ENCODE data around the gene CHD9NB.

The CHD9NB gene

DNA sequence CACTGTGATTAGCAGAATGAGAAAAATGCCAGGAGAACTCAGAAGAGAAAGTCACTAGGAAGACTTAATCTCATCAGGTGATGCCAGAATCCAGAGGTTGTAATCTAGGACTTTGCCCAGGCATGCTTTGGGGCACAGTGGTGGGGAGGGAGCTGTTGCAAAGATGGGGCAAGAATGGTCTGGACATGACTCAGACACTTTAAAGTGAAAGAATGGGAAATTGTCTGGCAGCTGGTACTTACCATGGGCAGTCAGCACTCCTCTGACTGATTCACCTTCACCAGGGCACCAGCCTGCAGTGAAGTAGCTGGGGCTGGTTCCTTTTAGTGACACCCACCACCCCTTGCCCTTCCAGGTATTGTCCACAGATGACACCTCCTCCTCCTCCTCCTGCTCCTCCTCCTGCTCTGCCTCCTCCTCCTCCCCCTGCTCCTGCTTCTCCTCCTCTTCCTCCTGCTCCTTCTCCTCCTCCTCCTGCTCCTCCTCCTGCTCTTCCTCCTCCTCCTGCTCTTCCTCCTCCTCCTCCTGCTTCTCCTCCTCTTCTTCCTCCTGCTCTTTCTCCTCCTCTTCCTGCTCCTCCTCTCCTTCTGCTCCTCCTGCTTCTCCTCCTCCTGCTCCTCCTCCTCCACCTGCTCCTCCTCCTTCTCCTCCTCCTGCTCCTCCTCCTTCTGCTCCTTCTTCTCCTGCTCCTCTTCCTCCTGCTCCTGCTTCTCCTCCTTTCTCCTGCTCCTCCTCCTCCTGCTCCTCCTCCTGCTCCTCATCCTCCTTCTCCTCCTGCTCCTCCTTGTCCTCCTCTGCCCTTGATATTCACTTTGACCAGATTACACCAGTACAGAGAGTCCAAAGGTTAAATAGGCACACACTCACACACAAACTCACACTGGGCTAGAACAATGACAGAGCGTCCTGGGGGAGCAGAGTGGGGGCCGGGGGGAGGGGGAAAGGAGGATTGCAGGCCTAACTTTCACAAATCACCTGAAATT lies at the start of gene CHD9NB:
TSS of gene CHD9NB (minus strand) at position 379 of the 983 bp plus-strand sequence. CDS start 8,739 bp downstream, outside the sequence.
- peak within 1 kb of the TSS; percentile 10 for H3K4me3 ChIP-seq (ENCODE audit: low read depth, low read length)
- peak; percentile 69 for DNase-seq (ENCODE audit: low read depth)

DNA sequence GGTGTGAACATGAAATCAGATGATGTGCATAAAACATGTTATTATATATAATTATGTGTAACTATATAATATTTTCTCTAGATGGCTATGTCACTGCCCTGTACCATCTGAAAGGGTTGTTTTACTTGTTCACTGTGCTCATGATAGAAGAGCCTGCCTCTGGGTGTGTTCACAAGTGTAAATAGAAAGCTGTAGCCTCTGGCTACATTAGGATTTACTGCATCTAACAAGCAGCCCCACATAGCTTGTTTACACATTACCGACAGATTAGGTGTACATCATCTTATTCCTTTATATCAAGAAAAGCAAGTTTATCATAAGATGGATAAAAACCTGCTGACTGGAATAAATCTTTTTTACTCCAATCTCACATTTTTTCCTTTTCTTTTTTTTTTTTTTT lies 48.2 kb upstream of the CHD9NB start:
- DNase-seq (ENCODE audit: low read depth) = no peak

DNA sequence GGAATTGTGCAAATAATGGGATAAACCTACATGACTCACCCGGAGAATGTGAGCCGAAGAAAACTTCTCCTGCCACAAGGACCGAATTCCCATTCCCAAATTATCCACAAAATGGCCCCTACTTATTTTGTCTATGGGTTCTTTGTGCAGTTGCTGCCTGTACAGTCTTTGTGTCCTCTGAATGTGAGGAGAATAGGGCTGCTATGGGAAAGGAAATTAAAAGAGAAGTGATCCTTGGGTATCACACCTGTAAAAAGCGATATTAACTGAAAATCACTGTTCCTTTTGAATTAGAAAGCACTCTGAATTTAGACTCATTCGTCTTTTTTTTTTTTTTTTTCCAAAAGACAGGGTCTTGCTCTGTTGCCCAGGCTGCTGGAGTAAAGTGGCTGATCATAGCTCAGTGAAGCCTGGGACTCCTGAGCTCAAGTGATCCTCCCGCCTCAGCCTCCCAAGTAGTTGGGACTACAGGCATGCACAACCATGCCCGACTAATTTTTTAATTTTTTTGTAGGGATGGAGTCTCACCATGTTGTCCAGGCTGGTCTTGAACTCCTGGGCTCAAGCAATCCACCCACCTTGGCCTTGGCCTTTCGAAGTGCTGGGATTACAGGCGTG lies 47.5 kb upstream of the CHD9NB start:
- H3K4me3 ChIP-seq (ENCODE audit: low read depth, low read length) = peak overlapping the region; percentile 47
- no peak for DNase-seq (ENCODE audit: low read depth)

More for the DNA sequence above, 48.2 kb upstream of the CHD9NB start:
- H3K4me3 ChIP-seq (ENCODE audit: low read depth, low read length) = no peak overlapping the region

DNA sequence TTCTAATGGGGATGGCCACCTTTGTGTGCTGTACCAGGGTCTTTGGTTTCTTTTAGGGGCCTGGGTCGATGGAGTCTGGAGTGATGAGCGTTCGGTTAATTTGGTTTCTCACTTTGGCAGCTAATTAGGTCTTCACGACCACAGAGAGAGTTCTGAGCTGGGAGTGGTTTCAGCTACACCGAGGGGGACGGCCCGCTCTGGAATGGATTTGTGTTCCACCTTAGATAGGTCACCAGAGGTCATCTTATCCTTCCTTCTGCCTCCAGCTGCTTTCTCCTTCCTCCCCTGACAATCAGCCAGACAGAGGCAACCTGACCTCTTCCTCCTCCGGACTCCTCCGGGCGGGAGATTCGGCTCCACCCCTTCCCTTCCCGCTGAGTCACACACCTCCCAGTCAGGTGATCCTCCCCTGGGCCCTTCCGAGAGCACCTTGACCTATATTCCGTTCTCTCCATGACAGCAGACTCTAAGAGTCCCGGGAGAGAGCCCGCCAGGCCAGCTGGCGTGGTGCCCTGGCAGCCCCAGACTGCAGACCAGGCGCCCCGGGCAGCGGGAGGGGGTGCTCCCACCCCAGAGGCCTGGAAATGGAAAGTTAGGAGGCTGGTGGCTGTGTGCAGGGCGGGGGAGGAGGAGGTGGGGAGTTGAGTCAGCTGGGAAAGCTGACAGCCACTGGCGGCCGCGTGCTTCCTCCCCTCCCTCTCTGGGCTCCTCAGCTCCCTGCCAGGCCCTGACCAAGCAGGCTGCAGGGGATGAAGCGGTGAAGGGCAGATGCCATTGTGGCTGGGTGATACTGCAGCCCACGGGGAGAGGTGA lies 46.8 kb upstream of the CHD9NB start:
- H3K4me3 ChIP-seq (ENCODE audit: low read depth, low read length) = peak overlapping the region; percentile 47
- DNase-seq (ENCODE audit: low read depth) = peak; percentile 87

DNA sequence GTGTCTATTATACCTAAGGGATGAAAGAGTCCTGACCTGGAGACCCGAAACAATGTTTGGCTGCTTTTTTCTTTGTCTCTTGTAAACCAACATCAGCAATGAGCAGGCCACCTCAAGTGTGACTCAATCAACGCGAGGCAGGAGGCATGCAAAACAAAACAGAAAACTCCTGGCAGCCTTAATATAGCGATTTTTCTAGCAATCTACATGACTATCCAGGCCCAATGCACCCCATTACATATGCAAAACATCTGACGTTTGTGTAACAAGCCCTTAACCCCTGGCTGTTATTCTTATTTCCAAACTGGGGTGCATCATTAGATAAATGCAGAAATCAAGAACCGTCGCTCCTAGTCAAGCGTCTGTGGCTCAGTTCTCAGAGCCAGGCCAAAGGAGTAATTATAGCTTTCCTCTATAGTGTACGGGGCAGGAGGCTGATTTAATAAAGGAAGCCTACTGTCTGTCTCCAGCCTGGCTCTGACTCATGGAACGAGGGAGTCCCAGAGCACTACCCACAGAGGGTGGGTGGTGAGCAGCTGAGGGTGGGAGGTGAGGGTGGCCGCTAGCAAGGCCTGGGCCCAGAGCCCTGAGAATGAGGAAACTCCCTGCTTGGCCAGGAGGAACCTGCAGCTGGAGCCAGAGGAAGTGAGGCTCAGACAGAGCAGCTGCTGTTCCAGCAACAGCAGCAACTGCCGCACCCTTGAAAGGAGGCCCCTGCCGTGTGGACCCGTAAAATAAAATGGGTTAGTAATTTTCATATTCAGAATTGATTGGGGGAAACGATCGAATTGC lies 46.0 kb upstream of the CHD9NB start:
- H3K4me3 ChIP-seq (ENCODE audit: low read depth, low read length) = peak overlapping the region; percentile 47

DNA sequence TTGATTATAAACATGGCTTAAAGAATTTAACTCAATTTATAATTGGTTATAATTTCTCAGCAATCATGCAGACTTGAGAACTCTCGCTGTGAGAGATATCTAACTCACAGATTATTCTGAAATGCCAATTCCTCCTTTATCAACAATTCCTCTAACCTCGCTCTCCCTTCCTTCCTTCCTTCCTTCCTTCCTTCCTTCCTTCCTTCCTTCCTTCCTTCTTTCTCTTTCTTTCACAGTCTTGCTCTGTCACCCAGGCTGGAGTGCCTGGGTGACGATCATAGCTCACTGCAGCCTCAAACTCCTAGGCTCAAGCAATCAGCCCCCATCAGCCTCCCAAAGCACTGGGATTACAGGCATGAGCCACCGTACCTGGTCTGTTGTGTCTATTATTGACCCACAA lies 44.5 kb upstream of the CHD9NB start:
- no peak overlapping the region for H3K4me3 ChIP-seq (ENCODE audit: low read depth, low read length)
- no peak for DNase-seq (ENCODE audit: low read depth)

More for the DNA sequence above, 46.0 kb upstream of the CHD9NB start:
- DNase-seq (ENCODE audit: low read depth) = peak; percentile 99

DNA sequence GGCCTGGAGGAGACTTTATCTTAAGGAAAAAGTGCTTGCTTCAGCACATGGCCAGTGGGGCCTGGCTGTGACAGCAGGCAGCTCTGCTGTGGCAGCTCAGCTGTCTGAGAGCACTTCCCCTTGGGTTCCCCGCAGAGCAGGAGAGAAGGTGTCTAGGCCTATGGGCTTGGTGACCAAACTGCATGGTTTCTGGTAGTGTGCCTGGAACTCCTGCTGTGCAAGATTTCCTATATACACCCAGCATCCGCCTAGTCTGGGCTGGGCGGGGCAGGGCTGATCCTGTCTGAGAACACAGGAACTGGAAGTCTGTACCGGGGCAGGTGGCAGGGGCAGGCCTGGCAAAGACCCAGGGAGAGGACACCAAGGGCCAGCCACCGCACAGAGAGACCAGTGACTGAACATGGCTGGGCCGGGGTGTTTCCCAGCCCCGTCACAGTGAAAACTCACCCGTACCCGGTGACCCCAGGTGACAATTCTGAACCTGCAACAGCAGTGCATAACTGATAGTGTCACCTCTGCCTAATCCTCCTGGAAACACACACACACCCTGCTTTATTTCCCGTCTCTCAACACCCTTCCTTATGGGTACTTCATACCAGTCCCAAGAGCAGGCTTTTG lies 41.4 kb upstream of the CHD9NB start:
- DNase-seq (ENCODE audit: low read depth) = no peak
- H3K4me3 ChIP-seq (ENCODE audit: low read depth, low read length) = no peak overlapping the region

DNA sequence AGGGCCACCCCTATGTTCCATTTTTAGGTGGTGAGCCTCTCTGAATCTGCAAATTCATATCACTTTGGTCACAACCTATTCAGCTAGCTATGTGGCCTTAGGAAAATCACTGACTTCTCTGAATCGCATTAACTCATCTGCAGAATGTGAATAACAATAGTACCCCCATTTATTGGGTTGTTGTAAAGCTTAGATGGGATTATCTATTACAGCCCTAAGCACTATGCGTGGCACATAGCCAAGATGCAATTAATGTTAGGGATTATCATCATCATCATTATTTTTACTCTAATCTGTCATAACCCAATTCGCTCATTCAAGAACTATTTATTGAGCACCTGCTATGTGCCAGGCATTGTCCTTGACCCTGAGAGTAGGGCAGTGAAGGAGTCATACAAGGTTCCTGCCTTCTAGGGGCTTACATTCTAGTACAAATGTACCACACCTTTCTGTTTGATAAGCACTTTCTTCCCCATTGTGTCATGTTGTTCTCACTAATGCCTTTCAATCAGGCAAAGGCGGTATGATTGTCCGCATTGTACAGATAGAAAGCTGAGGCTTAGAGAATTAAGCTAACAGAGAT lies 40.6 kb upstream of the CHD9NB start:
- no peak overlapping the region for H3K4me3 ChIP-seq (ENCODE audit: low read depth, low read length)
- no peak for DNase-seq (ENCODE audit: low read depth)

DNA sequence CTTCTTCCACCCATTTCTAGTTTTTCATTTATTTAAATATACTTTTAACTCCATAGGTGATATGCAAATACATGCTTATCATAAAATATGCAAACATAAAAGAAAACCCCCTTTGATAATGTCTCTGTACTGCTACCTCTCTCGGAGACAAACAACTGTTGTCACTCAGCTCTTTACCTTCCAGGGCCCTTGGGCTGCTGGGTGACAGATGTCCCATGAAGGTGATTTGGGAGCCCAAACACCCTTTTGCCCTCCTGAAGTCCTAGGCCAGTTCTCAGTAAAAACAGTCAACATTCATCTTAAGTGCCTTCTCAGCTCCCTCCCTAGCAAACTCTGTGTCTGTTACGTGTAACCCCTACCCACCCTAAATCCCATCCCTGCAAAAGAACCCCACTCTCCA lies 39.6 kb upstream of the CHD9NB start:
- DNase-seq (ENCODE audit: low read depth) = no peak
- no peak overlapping the region for H3K4me3 ChIP-seq (ENCODE audit: low read depth, low read length)

DNA sequence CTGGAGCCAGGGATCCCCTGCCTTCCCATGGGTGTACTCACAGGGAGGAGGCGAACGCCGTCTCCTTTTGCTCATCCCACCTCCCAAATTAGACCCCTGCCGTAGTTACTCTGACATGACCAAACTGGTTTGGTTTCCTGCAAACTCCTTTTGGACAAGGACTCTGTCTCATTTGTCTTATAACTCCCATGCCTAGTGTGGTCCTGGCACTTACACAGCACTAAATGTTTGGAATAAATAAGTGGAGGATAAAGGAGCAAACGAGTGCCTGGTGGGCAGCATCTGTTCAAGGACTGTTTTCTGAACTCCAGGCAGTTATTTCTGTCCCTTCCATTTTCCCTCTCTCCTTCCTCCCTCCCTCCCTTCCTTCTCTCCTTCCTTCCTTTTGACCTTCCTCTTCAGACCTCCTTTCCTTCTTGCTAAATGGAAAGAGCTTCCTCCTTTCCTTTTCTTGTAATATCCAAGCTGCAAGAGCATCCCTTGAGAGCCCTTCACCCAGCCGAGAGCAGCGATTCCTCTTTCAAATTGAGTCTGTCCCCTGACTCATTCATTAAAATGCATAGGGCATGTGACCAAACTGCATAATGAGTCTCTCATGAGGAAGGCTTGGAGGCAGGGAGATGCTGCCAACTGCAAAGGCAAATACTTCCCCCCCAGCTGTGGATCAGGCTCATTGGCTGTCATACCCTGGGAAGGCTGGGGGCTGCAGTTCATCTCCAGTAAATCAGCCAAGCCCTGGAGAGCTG lies 38.9 kb upstream of the CHD9NB start:
- peak overlapping the region; percentile 1 for H3K4me3 ChIP-seq (ENCODE audit: low read depth, low read length)
- DNase-seq (ENCODE audit: low read depth) = peak; percentile 97

DNA sequence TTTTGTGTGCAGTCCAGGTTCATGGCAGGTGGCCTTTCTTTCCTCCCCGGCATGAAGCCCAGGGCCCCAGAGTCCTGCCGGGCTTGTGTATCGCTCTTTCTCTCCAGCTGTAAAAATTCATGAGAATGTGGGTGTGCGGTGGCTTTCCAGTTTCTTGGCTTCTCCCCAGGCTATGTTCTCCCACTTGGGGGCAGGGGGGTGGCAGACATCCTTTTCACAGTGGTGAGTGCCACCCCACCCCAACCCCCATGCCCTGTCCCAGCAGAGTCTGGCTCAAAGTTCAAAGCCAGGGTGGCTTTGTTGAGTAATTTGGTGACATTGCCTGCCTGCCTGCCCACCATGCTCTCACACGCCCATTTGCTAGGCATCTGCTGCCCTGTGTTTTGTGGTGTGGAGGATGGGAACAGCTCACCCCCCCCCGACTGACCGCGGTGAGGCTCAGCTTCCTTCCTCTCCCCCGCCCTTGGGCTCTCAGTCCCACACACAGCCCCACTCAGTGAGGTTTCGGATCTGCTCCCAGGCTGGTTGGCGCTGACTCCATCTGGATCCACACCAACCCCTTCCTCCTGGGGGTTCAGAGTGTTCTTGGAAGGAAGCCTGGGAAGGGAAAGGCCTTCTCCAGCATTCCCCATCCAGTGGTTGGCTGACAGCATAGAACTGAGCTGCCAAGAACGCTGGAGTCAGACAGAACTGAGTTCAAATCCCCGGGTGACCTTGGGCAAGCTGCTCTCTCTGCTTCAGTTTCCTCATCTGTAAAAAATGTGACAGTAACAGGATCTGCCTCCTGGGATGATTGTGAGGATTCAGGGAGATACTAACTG lies 38.1 kb upstream of the CHD9NB start:
- DNase-seq (ENCODE audit: low read depth) = peak; percentile 100
- peak overlapping the region; percentile 15 for H3K4me3 ChIP-seq (ENCODE audit: low read depth, low read length)

DNA sequence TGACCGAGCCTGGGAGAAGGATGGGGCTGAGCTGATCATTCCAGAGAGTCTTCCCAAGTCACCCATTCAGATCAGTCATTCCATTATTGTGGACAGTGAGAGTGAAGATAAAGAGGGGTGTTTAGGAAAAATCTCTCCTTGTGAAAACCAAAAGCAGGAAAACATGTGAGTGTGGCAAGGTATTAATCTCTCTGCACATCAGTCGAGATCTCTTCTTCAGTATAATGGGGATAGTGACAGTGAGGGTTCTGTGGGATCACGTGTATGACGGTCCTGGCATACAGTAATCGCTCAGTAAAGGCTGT lies 37.5 kb upstream of the CHD9NB start:
- no peak overlapping the region for H3K4me3 ChIP-seq (ENCODE audit: low read depth, low read length)
- no peak for DNase-seq (ENCODE audit: low read depth)

DNA sequence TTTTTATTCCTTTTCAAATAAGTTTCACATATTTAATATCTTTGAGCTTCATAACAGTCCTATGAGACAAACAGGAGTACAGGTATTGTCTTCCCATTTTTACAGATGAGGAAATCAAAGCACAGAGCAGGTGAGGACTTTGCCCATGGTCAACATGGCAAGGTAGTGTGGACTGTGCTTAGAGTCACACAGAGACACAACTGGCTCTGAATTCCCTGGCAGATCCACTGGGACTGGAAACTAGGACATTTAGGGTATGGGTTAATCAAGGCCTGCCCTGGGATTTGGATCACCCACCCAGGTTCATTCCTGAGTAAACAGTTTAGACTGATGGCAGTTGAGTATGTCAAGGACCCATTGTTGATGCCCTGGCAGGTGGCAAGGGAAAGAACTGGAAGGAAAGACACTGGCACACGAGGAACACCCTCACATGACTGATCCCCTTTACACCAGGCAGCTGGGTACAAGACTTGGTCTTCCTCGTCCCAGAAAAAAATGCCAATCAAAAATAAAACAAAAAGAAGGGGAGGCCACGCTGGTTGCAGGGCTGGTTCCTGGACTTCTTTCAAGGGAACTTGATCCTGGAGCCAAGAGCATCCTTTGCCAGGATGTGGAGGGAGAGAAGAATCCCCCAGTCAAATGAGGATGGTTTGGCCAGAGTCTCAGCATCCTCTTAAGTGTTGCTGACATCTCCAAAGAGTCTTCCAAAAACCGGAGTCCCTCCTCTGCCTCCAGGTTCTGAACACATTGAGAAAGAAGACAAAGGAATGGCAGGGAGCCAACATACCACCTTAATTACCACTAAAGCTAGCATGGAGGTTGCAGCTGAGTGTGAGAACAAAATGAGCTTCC lies 37.0 kb upstream of the CHD9NB start:
- H3K4me3 ChIP-seq (ENCODE audit: low read depth, low read length) = no peak overlapping the region
- no peak for DNase-seq (ENCODE audit: low read depth)

DNA sequence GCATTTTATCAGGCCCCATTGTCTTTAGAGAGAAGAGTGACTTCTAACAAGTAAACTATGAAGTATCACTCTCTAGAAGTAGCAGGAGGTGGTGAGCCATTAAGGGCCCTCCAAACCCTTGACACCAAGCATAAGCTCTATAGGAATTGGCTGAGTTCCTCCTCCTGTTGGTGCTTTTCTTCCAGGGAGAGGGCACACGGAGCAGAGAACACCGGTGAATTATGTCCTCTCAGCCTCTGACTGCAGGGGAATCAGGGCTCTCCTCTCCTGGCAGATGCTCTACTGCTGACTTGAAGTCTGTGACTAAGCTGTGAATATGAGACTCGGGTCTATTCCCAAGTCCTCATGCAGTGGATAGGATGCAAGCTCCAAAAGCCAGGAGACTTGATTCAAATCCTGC lies 34.4 kb upstream of the CHD9NB start:
- no peak for DNase-seq (ENCODE audit: low read depth)
- H3K4me3 ChIP-seq (ENCODE audit: low read depth, low read length) = no peak overlapping the region

DNA sequence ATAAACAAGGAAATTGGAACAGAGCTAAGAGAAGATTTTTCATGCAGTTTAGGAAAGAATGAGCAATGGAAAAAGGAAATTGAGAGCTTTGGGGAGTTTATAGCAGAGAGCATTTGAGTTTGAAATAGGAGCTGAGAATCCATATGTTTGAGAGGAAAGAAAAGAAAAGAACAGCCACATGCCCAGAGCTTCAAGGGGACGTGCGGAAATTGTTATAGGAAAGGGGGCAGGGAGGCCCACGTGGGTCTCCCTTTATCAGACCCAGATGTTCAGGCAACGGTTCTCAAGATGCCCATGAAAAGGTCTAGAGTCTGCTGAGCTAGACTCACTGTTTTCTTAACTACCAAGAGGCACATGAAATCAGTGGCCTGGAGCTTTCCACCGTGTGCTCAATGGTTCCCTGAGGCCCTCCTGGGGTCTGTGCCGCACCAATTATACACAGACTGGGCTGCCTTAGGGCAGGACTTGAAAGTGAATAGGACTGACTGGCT lies 33.3 kb upstream of the CHD9NB start:
- no peak for DNase-seq (ENCODE audit: low read depth)

DNA sequence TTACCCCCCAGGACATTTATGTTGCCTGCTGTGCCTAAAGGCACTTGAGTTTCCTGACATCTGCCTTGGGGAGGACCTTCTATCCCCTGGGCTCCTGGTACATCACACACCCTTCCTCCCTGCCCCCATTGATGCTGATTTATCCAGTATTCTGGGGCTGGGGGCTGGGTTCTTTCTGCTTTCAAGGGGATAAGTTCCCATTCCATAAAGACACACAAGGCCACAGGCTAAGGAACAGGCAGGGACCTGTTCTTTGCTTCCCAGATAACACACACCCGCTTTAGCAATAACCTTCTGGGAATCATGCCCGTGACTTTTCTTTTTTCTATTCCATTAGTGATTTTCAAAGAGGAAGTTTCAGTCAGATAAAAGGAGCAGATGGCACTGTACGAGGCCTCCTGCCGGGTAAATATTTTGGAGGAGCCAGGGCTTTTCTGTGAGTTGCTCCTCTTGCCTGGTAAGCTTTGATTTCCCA lies 32.7 kb upstream of the CHD9NB start:
- no peak for DNase-seq (ENCODE audit: low read depth)
- H3K4me3 ChIP-seq (ENCODE audit: low read depth, low read length) = no peak overlapping the region

More for the DNA sequence above, 33.3 kb upstream of the CHD9NB start:
- no peak overlapping the region for H3K4me3 ChIP-seq (ENCODE audit: low read depth, low read length)

All from skeletal muscle cell (primary cell).